Esophagus mucosa (tissue), 1 donor: ENCODE data around the gene ARHGAP11A. TPM values are rescaled to one million over a fixed set of nuclear protein-coding genes. Genes with fewer than 3 reads are reported as not detected.

Experiments
- ATAC-seq: fragments of 200-7000 bp; cut with Tn5 transposase; one replicate; pipeline ENCODE4 v1.9.1; 2020
- total RNA-seq: library from RNA; stranded (reverse); gene quantifications from one replicate; pipeline ENCODE4 v1.2.4, GENCODE V29; 2023
- donor health status: DM: yes; HTN: yes; CAD: no.

Gene ARHGAP11A
- total RNA-seq, 1 donor from 2014 or later: 19.1 TPM

DNA sequence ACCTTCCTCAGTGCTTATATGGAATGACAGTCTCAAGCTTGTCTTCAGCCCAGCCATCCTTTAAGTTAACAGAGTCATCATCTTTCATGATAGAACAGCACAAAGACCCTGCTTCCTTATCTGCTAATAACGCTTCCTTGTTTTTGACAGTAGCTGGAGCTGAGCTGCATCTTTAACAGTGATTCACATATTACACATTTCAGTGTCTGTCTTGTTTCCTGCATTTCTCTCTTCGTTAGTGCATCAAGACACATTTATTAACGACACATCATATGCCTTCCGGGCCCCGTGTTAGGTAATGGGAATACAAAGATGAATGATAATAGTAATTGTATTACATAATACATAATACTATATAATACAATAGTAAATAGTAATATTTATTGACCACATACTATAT, 72.3 kb downstream of the ARHGAP11A start:
- ATAC-seq: no peak

DNA sequence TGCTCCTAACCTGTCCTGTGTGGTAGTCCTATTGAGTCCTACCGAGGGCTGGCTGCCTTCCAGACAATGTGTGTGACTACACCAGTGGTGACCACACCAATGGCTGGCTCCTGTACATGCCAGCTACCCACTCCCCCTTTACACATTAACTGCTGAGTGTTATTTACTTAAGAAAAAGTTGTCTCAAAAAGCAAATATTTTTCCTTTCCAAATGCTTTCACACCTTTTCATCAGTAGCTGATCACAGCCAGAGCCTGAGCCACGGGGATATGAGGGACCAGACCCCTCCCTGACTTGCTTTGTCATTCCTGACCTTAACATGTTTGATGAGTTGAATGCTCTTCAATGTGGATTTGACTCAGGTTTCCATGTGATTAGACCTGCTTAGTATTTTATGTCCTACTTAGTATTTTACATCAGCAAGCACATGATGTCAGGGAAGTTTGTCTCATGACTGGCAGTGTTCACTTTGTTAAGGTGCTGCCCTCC, 72.9 kb downstream of the ARHGAP11A start:
- ATAC-seq: no peak

Other genes starting within 250 kb of the ARHGAP11A start
- not detected for gene GOLGA8K, start 212.2 kb upstream of the ARHGAP11A start, total RNA-seq
- gene GOLGA8O, start 159.9 kb upstream of the ARHGAP11A start, total RNA-seq: 1.4 TPM
- 3.7 TPM for gene GOLGA8N, start 22.0 kb upstream of the ARHGAP11A start, total RNA-seq
- gene SCG5, start 26.2 kb downstream of the ARHGAP11A start, total RNA-seq: 0.80 TPM
- 9.2 TPM for gene GREM1, start 102.5 kb downstream of the ARHGAP11A start, total RNA-seq